ENCODE measurements around the gene KRT73.

- no peak for TF ChIP-seq CTCF (IDR thresholded peaks at IDR 0.05; ENCODE audit: low read depth, low read length, missing input control)
- no peak for TF ChIP-seq SP1 (IDR thresholded peaks at IDR 0.05)
- TF ChIP-seq ATF3 (IDR thresholded peaks at IDR 0.05) = no peak
- no peak for TF ChIP-seq GABPA (IDR thresholded peaks at IDR 0.05 in 1 of 2, conservative IDR thresholded peaks at IDR 0.05 in 1 of 2)
- TF ChIP-seq ZBTB33 (IDR thresholded peaks at IDR 0.05) = no peak
- TF ChIP-seq RAD21 (IDR thresholded peaks at IDR 0.05) = no peak
- no peak for TF ChIP-seq EGR1 (IDR thresholded peaks at IDR 0.05; ENCODE audit: low read depth in 2 of 2)
- TF ChIP-seq TAF1 (conservative IDR thresholded peaks at IDR 0.05) = no peak
- TF ChIP-seq JUND (IDR thresholded peaks at IDR 0.05) = no peak
- TF ChIP-seq RXRA (IDR thresholded peaks at IDR 0.05) = no peak
Observed at GRCh38 chr12:52661668-52662067, 43.3 kb upstream of the KRT73 start.
